Transverse colon (tissue), 4 donors: ENCODE results near the gene MED27. TPM values are rescaled to one million over a fixed set of nuclear protein-coding genes. Genes with fewer than 3 reads are reported as not detected.

Experiments
- DNase-seq: peaks from one replicate; pipeline ENCODE4 v3.0.0-alpha.2; 2019
- H3K27ac ChIP-seq, 4 donors: fragments of 200-600 bp; sonication (generic); 2 replicates each; pipeline ENCODE4 v1.5.1; 2016 to 2018; ENCODE audit warnings: inconsistent platforms in 4 of 4
- H3K27me3 ChIP-seq: fragments of 200-600 bp; sonication (generic); 2 replicates; pipeline ENCODE4 v1.5.1; 2017; ENCODE audit warnings: inconsistent platforms
- H3K36me3 ChIP-seq, 4 donors: fragments of 200-600 bp; sonication (generic); 2 replicates each; pipeline ENCODE4 v1.5.1; 2017 to 2019; ENCODE audit warnings: inconsistent platforms in 4 of 4
- H3K4me1 ChIP-seq, 4 donors: fragments of 200-600 bp; sonication (generic); 2 replicates each; pipeline ENCODE4 v1.5.1; 2017 to 2020; ENCODE audit warnings: inconsistent platforms in 4 of 4
- H3K4me3 ChIP-seq, 4 donors: fragments of 200-600 bp; sonication (generic); 1 replicate in 1 of 4; 2 replicates in 3 of 4; pipeline versions ENCODE4 v1.5.1 to v1.6.1; 2017 to 2019; ENCODE audit warnings: inconsistent platforms in 4 of 4
- H3K9me3 ChIP-seq, 2 donors: fragments of 200-600 bp; sonication (generic); 2 replicates each; pipeline ENCODE4 v1.5.1; 2017 to 2019; ENCODE audit warnings: inconsistent platforms in 2 of 2
- EP300 ChIP-seq: sonication (generic); formaldehyde crosslinking; IDR thresholded peaks from one replicate; pipeline ENCODE4 v1.6.1; 2017; ENCODE audit warnings: antibody characterized with exemption, low read depth
- POLR2A ChIP-seq: fragments of 450-650 bp; IDR thresholded peaks from one replicate; pipeline ENCODE4 v1.6.1; 2016; ENCODE audit warnings: antibody characterized with exemption, mild to moderate bottlenecking, moderate library complexity
- POLR2AphosphoS5 ChIP-seq, 3 donors: sonication (generic); formaldehyde crosslinking; IDR thresholded peaks; one replicate each; pipeline ENCODE4 v1.6.1; 2016; ENCODE audit warnings: antibody characterized with exemption in 3 of 3
- WGBS, 2 donors: methylation state at CpG; one replicate each; pipeline ENCODE4 v1.1.5; 2018; ENCODE audit warnings: low coverage in 1 of 2; 5-methylcytosine and 5-hydroxymethylcytosine counted together
- in situ Hi-C, 4 donors: fragments of 200-750 bp; cut with MboI; loops; one replicate each; pipeline versions ENCODE4 v1.15.0 to v1.15.1; 2017; ENCODE audit warnings: low sequenced_read_pairs in 3 of 4, low pct_ligation_motif_present in 1 of 4, low pct_unique_long_range_greater_than_20kb in 1 of 4
- intact Hi-C: fragments of 100-400 bp; cut with DNase I; formaldehyde crosslinking; loops from one replicate; pipeline ENCODE4 v1.15.1; 2023; ENCODE audit warnings: low total_unique reads
- total RNA-seq, 4 donors: library from RNA; depleted of rRNA; stranded (reverse); fragments of >200 nt; gene quantifications; one replicate each; pipeline ENCODE4 v1.1.0, GENCODE V29; 2016
- TF ChIP-seq, protein P1 (sequence below), 5 experiments: fragments of 200-600 bp in 3 of 5; fragments of 450-650 bp in 2 of 5; sonication (generic) in 3 of 5; IDR thresholded peaks; 1 replicate in 2 of 5; 2 replicates in 3 of 5; pipeline ENCODE4 v1.5.1; 2016 to 2017; ENCODE audit warnings: antibody characterized with exemption in 5 of 5, inconsistent platforms in 3 of 5, mild to moderate bottlenecking in 2 of 5, moderate library complexity in 1 of 5

MED27 gene
- total RNA-seq, 4 donors from 2014 or later: 2.6 to 12.6 (median 7.1) TPM

DNA sequence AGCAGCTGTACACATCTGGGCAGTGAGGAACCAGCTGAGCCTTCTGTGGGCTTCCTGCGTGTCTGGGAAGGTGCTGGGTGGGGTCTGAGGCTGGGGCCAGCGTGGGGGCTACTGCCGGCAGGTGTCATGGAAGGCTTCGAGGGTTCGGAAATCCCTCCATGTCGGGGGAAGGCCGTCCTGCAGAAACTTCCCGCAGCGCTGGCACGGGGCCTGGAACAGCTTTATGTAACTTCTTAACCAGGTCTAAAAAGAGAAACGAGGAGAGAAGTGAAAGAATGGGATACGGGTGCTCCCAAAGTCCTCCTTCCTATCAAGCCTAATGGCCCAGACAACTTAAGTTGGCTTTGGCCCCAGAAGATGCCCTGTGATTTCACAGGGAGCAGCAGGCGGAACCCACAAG lies 219.2 kb downstream of the MED27 start:
- no peak for TF ChIP-seq EP300
- TF ChIP-seq POLR2A: no peak
- no peak for TF ChIP-seq POLR2AphosphoS5 (IDR thresholded peaks at IDR 0.05)
- TF ChIP-seq, protein P1, sequence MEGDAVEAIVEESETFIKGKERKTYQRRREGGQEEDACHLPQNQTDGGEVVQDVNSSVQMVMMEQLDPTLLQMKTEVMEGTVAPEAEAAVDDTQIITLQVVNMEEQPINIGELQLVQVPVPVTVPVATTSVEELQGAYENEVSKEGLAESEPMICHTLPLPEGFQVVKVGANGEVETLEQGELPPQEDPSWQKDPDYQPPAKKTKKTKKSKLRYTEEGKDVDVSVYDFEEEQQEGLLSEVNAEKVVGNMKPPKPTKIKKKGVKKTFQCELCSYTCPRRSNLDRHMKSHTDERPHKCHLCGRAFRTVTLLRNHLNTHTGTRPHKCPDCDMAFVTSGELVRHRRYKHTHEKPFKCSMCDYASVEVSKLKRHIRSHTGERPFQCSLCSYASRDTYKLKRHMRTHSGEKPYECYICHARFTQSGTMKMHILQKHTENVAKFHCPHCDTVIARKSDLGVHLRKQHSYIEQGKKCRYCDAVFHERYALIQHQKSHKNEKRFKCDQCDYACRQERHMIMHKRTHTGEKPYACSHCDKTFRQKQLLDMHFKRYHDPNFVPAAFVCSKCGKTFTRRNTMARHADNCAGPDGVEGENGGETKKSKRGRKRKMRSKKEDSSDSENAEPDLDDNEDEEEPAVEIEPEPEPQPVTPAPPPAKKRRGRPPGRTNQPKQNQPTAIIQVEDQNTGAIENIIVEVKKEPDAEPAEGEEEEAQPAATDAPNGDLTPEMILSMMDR (IDR thresholded peaks at IDR 0.05): no peak
- no peak for DNase-seq
- H3K27ac ChIP-seq: no peak overlapping the region
- no peaks in the 10 kb centered on the region for H3K4me1 ChIP-seq
- H3K27me3 ChIP-seq: no peaks in the 10 kb centered on the region
- intact Hi-C loops (no loop called here), in situ Hi-C loops (no loop called here)
- H3K4me3 ChIP-seq: no peak overlapping the region
- WGBS, 2 donors: 80% methylated on average over 13 of the region's 13 CpGs; no CpG with 5 or more reads in 1 of the 2 donors
- no peaks in the 10 kb centered on the region for H3K9me3 ChIP-seq
- peaks cover 0 to 8% (median 0%) of the 10 kb centered on the region in 4 donors for H3K36me3 ChIP-seq

DNA sequence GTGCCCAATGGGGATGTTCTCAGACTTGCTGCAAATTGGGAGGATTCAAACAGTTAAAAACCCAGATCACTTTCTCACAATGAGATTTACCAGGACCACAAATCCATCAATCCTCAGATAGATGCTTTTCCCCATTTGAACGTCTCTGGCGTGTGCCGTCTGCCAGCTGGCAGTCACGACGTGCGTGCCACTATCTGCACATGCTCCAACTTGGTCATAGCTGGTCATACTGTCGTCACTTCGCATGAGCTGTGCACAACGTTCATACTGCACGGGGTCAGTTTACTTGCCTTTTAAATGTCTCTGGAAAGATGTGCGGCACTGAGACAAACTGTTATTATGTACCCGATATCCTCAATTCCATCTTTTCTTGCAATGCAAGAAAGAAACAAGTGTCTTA lies 221.5 kb downstream of the MED27 start:
- Histone ChIP-seq H3K4me1 (no peaks in the 10 kb centered on the region), H3K4me3 (no peak overlapping the region), H3K27me3 (no peaks in the 10 kb centered on the region), H3K36me3 (peaks cover 0 to 8% (median 0%) of the 10 kb centered on the region in 4 donors), H3K9me3 (no peaks in the 10 kb centered on the region), H3K27ac (no peak overlapping the region)
- TF ChIP-seq EP300: no peak
- no peak for TF ChIP-seq POLR2A
- TF ChIP-seq, protein P1 (IDR thresholded peaks at IDR 0.05): no peak
- TF ChIP-seq POLR2AphosphoS5 (IDR thresholded peaks at IDR 0.05): no peak
- intact Hi-C loops: no loop called here
- WGBS, 2 donors: 92 to 94% methylated on average over 6 to 12 of the region's 12 CpGs
- no peak for DNase-seq
- in situ Hi-C loops: no loop called here

DNA sequence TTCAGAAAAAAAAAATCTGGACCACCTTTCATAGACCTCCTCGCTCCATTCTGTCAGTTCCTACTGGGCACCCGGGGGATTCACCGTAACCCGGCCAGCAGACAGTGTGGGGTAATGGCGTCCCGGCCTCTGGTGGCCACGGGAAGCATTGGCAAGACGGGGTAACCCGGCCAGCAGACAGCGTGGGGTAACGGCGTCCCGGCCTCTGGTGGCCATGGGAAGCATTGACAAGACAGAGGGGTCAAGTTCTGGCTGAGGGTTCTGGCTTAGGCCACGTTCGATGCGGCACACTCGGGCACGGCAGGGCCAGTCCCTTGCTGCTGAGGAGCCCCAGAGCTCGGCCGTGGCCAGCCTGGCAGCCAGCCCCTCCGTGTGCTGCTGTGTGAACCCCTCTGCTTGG lies 223.6 kb downstream of the MED27 start:
- intact Hi-C loops: no loop called here
- no peaks in the 10 kb centered on the region for H3K9me3 ChIP-seq
- no peak overlapping the region for H3K27ac ChIP-seq
- H3K27me3 ChIP-seq: no peaks in the 10 kb centered on the region
- H3K4me1 ChIP-seq: no peaks in the 10 kb centered on the region
- H3K36me3 ChIP-seq: peaks cover 0 to 8% (median 0%) of the 10 kb centered on the region in 4 donors
- H3K4me3 ChIP-seq: no peak overlapping the region
- DNase-seq: no peak
- in situ Hi-C loops: no loop called here
- 85% methylated on average over 21 of the region's 21 CpGs; no CpG with 5 or more reads in 1 of the 2 donors for WGBS, 2 donors
- TF ChIP-seq POLR2A (no peak), POLR2AphosphoS5 (IDR thresholded peaks at IDR 0.05) (no peak), EP300 (no peak)
- TF ChIP-seq, protein P1 (IDR thresholded peaks at IDR 0.05): no peak

DNA sequence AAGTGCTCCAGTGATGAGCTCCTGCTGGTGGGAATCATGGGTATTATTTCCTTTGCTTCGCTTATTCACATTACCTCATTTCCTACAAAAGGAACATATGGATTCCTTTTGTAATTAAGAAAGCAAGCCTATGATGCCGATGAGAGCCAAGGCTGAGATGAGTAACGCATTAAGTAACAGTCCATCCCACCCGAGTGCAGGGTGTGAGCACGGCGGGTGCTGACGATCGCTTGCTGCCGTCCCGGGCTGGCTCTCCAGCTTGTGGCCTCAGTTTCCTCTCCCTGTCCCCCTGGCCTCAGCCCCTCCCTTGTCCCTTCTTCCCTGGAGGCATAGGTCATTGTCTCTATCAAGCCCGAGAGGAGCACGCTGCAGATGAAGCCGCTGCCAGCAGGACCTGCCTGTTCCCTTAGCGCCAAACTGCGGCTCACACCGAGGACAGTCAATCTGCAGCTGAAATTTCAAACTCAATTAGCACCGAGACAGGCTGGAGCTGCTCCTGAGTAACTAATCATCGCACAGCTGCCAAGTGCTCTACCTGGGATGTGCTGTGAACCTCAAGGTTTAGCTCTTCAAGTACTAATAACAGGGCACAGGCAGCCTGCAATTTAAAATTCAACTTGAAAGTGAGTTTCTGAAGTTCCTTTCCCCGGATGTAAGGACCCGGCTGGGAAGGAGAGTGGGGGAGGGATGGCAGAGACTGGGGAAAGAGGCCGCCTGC lies 224.6 kb downstream of the MED27 start:
- H3K27me3 ChIP-seq: no peaks in the 10 kb centered on the region
- H3K36me3 ChIP-seq: peaks cover 0 to 3% (median 0%) of the 10 kb centered on the region in 4 donors
- TF ChIP-seq POLR2A: no peak
- TF ChIP-seq POLR2AphosphoS5 (IDR thresholded peaks at IDR 0.05): no peak
- TF ChIP-seq, protein P1 (IDR thresholded peaks at IDR 0.05): no peak
- TF ChIP-seq EP300: no peak
- H3K27ac ChIP-seq: no peak overlapping the region
- in situ Hi-C loops (no loop called here), intact Hi-C loops (no loop called here)
- no peak overlapping the region for H3K4me3 ChIP-seq
- no peak for DNase-seq
- WGBS, 2 donors: 68 to 73% methylated on average over 9 to 21 of the region's 21 CpGs
- H3K9me3 ChIP-seq: no peaks in the 10 kb centered on the region
- H3K4me1 ChIP-seq: no peaks in the 10 kb centered on the region
